ENCODE results near the gene KRTAP10-10. TPM values are rescaled to one million over a fixed set of nuclear protein-coding genes. Genes with fewer than 3 reads are reported as not detected.
"Not testable (repeated sequence)": the region's sequence is repeated elsewhere in the genome, so short reads cannot be mapped to it uniquely, and the experiment has no call there.

The KRTAP10-10 gene
- polyA plus RNA-seq (2012; ENCODE audit: missing spikeins), result not detected

GRCh38 chr21:44637018-44637850 is at the start of gene KRTAP10-10:
Gene KRTAP10-10 (plus strand): TSS chr21:44637356. CDS start chr21:44637418, 62 bp downstream.
- DNase-seq (ENCODE audit: insufficient read length) (no peak), FAIRE-seq (no peak)
- TF ChIP-seq POLR2A (IDR thresholded peaks at IDR 0.05; ENCODE audit: low read depth, low read length) (no peak), POLR2AphosphoS5 (IDR thresholded peaks at IDR 0.05; ENCODE audit: low read depth, low read length) (no peak), TAF1 (IDR thresholded peaks at IDR 0.05; ENCODE audit: borderline replicate concordance, low read depth, low read length) (no peak)

DNA sequence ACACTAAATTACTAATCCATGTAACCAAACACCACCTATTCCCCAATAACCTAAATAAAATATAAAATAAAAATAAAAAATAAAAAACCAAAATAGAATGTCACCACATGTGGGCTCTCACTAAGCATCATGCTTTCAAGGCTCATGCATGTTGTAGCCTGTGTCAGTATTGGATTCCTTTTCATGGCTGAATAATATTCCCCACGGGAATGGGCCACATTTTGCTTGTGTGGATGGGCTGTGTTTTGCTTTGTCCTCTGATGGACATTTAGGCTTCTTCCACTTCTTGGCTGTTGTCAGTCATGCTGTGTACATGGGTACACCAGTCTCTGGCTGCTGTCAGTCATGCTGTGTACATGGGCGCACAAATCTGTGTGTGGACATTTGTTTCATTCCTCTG is 48.1 kb upstream of the KRTAP10-10 start:
- TF ChIP-seq POLR2A (IDR thresholded peaks at IDR 0.05; ENCODE audit: low read depth, low read length) (no peak), TAF1 (IDR thresholded peaks at IDR 0.05; ENCODE audit: borderline replicate concordance, low read depth, low read length) (no peak), POLR2AphosphoS5 (IDR thresholded peaks at IDR 0.05; ENCODE audit: low read depth, low read length) (no peak)
- no peak for DNase-seq (ENCODE audit: insufficient read length)
- no peak for FAIRE-seq

DNA sequence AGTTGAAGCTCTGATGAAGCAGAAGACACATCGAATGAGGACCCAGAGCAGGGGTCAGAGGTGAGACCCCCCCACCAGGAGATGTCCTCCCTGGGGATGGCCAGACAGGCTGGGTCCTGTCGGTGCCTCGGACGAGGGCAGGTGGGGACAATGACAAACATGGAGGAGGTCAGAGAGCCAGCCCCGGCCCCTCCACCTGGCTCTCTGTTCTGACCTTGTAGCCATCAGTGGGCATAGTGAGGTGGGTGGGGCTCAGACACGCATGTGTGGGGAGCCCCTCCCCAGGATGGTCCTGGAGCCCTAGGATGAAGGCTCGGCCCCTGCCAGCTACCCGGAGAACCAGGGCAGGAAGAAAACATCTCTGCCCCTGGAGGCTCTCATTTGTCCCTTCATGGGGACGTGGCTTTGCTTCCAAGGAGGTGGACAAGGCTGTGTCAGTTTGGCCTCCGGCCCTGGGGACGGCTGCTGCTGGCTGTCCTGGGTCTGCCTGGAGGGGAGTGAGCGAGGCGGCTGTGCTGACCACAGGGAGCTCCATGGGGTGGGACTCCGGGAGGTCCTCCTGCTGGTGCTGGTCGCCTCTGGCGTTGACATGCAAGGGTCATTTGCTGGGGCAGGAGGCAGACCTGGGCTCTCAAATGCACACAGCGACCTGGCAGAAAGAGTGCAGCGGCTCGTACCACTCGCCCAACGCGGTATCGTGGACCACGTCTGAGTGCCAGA is 47.4 kb upstream of the KRTAP10-10 start:
- no peak for TF ChIP-seq TAF1 (IDR thresholded peaks at IDR 0.05; ENCODE audit: borderline replicate concordance, low read depth, low read length)
- no peak for TF ChIP-seq POLR2AphosphoS5 (IDR thresholded peaks at IDR 0.05; ENCODE audit: low read depth, low read length)
- no peak for TF ChIP-seq POLR2A (IDR thresholded peaks at IDR 0.05; ENCODE audit: low read depth, low read length)
- DNase-seq (ENCODE audit: insufficient read length) (no peak), FAIRE-seq (no peak)

GRCh38 chr21:44590311-44590721 is 46.8 kb upstream of the KRTAP10-10 start:
- FAIRE-seq (no peak), DNase-seq (ENCODE audit: insufficient read length) (no peak)
- TF ChIP-seq TAF1 (IDR thresholded peaks at IDR 0.05; ENCODE audit: borderline replicate concordance, low read depth, low read length) (no peak), POLR2AphosphoS5 (IDR thresholded peaks at IDR 0.05; ENCODE audit: low read depth, low read length) (no peak), POLR2A (IDR thresholded peaks at IDR 0.05; ENCODE audit: low read depth, low read length) (no peak)

- not testable (repeated sequence) for DNase-seq (ENCODE audit: insufficient read length); FAIRE-seq
Measured at GRCh38 chr21:44590897-44591800, 46.0 kb upstream of the KRTAP10-10 start.

DNA sequence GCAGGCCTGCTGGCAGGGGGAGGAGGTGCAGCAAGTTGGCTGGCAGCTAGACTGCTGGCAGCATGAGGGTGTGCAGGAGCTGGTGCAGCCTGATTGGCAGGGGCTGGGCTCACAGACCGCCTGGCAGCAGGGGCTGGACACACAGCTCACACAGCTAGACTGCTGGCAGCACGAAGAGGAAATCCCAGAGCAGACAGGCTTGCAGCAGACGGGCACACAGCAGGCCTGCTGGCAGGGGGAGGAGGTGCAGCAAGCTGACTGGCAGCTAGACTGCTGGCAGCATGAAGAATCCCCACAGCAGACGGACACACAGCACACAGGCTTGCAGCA is 45.4 kb upstream of the KRTAP10-10 start:
- not testable (repeated sequence) for FAIRE-seq

GRCh38 chr21:44592446-44593311 is 44.5 kb upstream of the KRTAP10-10 start, which contains the start of gene KRTAP10-6:
Gene KRTAP10-6 (minus strand): TSS chr21:44592505. CDS start chr21:44592484, 21 bp downstream.
- DNase-seq (ENCODE audit: insufficient read length), result no peak
- FAIRE-seq, result no peak

More for the DNA sequence above, 45.4 kb upstream of the KRTAP10-10 start:
- DNase-seq (ENCODE audit: insufficient read length), result not testable (repeated sequence)

DNA sequence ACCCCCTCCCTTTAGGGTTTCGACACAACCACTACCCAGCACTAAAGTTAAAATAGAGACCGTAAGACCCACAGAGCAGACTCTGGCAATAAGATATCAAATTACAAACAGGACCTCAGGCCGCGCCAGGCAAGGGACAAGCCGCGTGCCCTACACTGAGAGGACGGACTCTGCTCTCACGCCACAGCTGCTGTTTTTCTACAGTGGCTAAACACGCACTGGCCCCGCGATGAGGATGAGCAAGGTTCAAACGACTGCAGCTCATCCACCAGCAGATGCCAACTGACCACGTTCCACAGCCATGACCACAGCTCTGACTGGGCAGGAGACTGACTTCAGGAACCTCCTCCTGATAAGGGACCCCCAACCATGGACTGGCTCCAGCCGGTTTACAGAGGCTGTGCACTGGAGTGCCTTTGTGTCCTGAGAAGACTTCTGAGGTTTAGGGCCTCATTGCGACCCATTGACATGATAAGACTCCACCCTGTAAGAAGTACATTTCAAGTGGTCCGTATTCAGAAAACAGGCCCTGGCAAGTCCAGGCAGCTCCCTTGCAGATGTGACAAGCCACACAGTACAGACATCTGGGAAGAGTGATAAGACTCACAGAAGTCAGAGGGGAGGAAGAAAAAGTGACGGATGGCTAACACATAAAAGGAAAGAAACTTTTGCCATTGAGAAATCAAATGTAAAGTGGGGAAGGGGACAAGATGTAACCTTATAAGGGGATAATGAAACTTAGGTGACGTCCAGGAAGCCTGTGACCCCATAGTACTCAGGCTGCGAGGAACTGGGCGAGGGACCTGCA is 43.4 kb upstream of the KRTAP10-10 start:
- TF ChIP-seq POLR2AphosphoS5 (IDR thresholded peaks at IDR 0.05; ENCODE audit: low read depth, low read length), result no peak
- TF ChIP-seq TAF1 (IDR thresholded peaks at IDR 0.05; ENCODE audit: borderline replicate concordance, low read depth, low read length), result no peak
- TF ChIP-seq POLR2A (IDR thresholded peaks at IDR 0.05; ENCODE audit: low read depth, low read length), result no peak
- no peak for DNase-seq (ENCODE audit: insufficient read length)
- FAIRE-seq, result no peak

More at GRCh38 chr21:44592446-44593311, 44.5 kb upstream of the KRTAP10-10 start, which contains the start of gene KRTAP10-6:
- no peak for TF ChIP-seq TAF1 (IDR thresholded peaks at IDR 0.05; ENCODE audit: borderline replicate concordance, low read depth, low read length)
- TF ChIP-seq POLR2AphosphoS5 (IDR thresholded peaks at IDR 0.05; ENCODE audit: low read depth, low read length), result no peak
- no peak for TF ChIP-seq POLR2A (IDR thresholded peaks at IDR 0.05; ENCODE audit: low read depth, low read length)

GRCh38 chr21:44594406-44594916 is 42.7 kb upstream of the KRTAP10-10 start:
- no peak for FAIRE-seq
- TF ChIP-seq POLR2AphosphoS5 (IDR thresholded peaks at IDR 0.05; ENCODE audit: low read depth, low read length) (no peak), TAF1 (IDR thresholded peaks at IDR 0.05; ENCODE audit: borderline replicate concordance, low read depth, low read length) (no peak), POLR2A (IDR thresholded peaks at IDR 0.05; ENCODE audit: low read depth, low read length) (no peak)
- no peak for DNase-seq (ENCODE audit: insufficient read length)

GRCh38 chr21:44595524-44595923 is 41.6 kb upstream of the KRTAP10-10 start:
- DNase-seq (ENCODE audit: insufficient read length), result no peak
- TF ChIP-seq POLR2AphosphoS5 (IDR thresholded peaks at IDR 0.05; ENCODE audit: low read depth, low read length) (no peak), TAF1 (IDR thresholded peaks at IDR 0.05; ENCODE audit: borderline replicate concordance, low read depth, low read length) (no peak), POLR2A (IDR thresholded peaks at IDR 0.05; ENCODE audit: low read depth, low read length) (no peak)
- no peak for FAIRE-seq

All from GM12892 (cell line).